HPDE6-E6E7 (cell line): ENCODE results near the gene DNLZ.

Source experiments
- DNase-seq: peaks from one replicate; pipeline ENCODE4 v3.0.0; 2011; ENCODE audit warnings: missing footprints; ENCODE audit errors: extremely low spot score

The DNLZ gene

GRCh38 chr9:136396219-136396515, 32.6 kb upstream of the DNLZ start:
- no peak for DNase-seq

- no peak for DNase-seq
Observed at GRCh38 chr9:136395345-136396218, 32.0 kb upstream of the DNLZ start.

DNA sequence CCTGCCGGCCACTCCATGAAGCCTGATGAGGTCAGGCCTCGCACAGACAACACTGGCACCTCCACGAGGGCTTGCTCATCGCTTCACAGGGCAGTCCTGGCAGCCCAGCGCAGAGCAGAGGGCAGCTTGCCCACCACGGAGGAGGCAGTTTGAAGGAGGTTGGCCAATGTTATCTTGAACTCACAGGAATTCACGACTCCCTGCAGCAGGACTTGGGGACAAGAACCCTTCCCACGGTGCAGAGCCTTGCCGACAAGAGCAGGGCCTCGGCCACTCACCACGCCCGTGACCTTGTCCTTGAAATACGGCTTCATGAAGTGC, 31.4 kb upstream of the DNLZ start:
- DNase-seq: no peak

DNA sequence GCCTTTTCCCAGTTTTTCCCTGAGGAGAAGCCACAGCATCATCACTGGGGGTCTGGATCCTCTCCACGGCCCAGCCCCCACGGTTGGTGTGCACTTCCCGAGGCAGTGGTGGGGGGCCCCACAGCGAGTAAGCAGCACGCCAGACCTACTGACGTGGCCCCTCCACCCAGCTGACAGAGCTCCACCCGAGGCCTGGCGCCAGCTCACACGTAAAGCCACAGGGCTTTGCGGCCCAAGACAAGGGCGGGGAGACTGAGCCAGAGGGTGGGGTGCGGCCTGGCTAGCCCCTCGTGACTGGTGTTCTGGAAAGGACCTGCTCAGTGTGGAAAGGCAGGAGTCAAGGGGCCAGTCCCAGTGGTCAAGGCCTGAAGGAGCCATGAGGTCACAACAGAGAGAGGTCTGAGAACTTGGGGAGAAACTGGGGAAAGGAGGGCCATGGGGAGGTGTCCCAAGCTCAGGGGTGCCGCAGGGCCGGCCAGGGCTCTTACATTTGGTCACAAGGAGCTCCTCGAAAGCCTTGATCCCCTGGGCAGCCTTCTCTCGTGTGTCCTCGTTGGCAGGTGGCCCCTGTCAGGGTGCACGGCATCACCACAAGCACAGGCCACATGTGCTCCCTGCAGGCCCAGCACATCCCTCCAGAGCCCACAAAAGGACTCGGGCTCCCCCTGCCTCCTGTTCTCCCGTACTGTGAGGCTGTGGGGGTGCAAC, 30.9 kb upstream of the DNLZ start:
- DNase-seq: no peak

GRCh38 chr9:136393531-136393930, 30.0 kb upstream of the DNLZ start:
- DNase-seq: no peak

- no peak for DNase-seq
Observed at GRCh38 chr9:136392538-136393449, 29.2 kb upstream of the DNLZ start.

DNA sequence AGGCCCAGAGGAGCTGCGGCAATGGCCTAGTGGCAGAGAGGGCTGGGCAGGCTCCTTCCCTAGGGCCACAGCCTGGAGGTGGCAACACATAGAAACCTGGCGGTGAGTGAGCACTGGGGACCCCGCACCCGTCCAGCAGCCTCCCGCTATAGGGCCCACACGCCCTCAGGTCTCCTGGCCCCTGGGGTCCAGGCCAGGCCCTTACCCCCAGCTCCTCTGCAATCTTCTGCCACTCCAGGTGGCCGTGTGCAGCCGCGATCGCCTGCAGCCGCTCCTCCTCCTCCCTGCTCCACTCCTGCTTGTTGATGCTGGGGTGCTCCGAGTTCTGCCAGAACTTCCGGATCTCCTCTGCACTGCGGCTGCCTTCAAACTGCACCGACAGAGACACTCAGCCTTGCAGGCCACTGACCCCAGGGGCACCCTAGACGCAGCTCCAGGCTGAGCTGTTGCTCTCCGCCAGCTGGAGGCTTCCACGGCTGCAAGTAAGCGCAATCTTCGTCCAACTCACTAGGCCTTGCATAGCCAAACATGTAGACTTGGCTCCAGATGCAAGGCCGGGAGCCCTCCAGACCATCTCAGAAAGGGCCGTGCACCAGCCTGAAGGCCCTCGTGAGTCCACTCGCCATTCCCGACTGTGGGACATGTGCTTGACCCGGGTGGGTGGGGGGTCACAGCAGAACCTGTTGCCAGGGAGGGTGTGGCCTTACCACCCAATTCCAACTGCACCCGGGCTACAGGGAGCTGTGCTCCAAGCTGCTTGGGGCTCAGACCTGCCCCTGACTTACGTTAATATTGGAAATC, 28.4 kb upstream of the DNLZ start:
- DNase-seq: no peak

GRCh38 chr9:136389396-136389795, 25.9 kb upstream of the DNLZ start:
- no peak for DNase-seq

GRCh38 chr9:136387217-136387616, 23.7 kb upstream of the DNLZ start:
- DNase-seq: no peak

GRCh38 chr9:136386018-136386417, 22.5 kb upstream of the DNLZ start:
- no peak for DNase-seq

DNA sequence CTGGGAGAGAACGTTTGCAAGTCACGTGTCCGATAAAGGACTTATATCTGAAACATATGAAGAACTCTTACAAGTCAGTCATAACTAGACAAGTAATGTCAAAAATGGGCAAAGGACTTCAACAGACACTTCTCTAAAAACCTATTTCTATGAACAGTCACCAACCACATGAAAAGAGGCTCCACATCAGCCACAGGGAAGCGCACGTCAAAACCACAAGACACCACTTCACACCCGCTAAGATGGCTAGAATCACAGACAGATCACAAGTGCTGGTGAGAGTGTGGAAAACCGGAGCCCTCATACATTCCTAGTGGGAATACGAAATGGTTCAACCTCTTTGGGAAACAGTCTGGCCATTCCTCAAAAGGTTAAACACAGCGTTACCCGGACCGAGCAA, 21.5 kb upstream of the DNLZ start:
- DNase-seq: no peak

- DNase-seq: no peak
Observed at GRCh38 chr9:136383436-136383835, 19.9 kb upstream of the DNLZ start.

- DNase-seq: no peak
Observed at GRCh38 chr9:136381966-136382513, 18.5 kb upstream of the DNLZ start.

GRCh38 chr9:136381311-136381710, 17.8 kb upstream of the DNLZ start:
- DNase-seq: no peak

DNA sequence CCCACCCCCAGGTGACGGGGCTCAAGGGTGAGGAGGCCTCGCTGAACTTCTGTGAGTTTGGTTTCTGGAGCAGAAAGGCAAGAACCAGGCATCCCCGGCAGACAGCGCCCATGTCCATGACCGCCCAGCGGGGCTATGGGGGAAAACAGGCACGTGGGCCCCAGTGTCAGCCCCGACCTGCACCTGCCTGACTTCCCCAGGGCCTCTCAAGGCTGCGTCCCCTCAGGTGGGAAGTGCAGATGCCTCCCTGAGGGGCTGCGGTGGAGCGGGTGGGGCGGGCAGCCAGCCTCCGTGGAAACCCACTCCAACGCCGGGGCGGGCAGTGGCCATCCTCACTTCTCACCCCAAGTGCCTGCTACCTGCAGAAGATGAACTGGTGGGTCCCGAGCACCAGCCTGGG, 16.8 kb upstream of the DNLZ start:
- DNase-seq: no peak

DNA sequence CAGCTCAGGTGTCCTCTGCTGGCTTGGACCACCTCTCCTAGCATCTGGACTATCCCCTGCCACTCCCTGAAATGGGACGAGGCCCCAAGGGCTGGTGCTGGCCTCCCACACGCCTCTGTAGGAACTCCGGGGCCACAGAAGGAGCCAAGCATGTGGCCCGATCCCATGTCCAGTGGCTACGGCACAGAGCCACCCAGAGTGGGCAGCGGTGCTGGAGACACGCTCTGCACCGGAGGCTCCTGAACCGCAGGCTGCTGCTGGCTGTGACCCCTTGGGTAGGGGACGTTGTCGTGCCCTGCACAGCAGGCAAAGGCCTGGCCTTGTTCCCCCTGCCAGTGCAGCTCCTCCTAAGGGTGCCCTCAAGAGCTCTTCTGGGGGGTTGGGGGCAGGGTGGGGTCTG, 16.3 kb upstream of the DNLZ start:
- no peak for DNase-seq

DNA sequence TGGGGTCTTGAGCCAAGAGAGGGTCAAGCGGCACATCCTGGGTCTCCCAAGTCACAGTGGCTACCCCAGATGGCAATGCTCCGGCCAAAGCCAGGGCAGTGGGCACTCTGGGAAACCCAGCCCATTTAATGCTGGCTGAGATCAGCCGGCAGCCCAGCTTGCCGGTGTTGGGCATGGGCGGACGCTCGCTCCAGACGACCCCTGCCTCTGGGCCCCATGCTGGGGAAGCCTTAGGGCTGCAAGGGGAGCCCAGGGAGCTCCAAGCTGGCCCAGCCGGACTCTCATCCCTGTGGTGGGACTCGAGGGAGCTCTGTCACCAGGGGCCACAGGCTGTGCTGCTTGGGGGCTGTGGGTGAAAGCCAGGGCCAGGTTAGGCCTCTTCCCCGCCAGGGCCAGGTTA, 15.9 kb upstream of the DNLZ start:
- DNase-seq: no peak

- DNase-seq: no peak
Observed at GRCh38 chr9:136379003-136379287, 15.4 kb upstream of the DNLZ start.

GRCh38 chr9:136378170-136379002, 14.8 kb upstream of the DNLZ start:
- DNase-seq: no peak

DNA sequence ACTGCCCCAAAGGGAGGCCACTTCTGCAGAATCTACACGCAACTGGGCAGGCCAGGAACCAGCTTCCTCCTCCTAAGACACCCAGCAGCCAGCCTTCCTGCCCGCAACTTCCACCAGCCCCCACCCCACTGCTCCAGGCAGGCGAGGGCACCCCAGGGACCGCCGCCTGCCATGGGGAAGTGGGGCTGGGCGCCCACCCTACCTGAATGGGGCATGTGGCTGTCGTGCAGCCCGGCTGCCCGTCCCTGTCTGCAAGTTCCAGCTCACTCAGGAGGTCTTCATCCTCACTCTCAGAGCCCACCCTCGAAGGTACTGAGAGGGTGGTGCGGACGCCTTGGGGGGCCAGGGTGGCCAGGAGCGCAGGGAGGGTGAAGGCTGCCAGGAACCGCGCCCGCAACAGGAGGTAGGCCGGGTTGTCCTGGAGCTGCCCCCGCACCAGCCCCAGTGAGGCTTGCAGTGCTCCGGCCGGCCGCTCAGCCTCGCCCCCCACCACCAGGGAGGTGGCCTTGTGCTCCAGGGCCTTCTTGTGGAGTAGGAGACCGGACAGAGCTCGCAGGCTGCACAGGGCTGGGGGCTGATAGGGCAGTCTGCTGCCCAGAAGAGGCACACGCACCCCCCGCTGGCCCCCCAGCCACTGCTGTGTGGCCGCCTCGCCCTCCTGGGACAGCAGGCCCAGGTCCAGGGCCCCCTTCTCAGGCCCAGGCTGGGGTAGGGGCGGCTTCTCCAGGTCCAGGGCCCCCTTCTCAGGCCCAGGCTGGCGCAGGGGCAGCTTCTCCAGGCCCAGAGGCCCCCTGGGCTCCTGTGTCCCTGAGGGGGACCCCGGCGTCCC, 14.0 kb upstream of the DNLZ start:
- DNase-seq: no peak
